ENCODE measurements around the gene EPB41L3.

Gene EPB41L3

DNA sequence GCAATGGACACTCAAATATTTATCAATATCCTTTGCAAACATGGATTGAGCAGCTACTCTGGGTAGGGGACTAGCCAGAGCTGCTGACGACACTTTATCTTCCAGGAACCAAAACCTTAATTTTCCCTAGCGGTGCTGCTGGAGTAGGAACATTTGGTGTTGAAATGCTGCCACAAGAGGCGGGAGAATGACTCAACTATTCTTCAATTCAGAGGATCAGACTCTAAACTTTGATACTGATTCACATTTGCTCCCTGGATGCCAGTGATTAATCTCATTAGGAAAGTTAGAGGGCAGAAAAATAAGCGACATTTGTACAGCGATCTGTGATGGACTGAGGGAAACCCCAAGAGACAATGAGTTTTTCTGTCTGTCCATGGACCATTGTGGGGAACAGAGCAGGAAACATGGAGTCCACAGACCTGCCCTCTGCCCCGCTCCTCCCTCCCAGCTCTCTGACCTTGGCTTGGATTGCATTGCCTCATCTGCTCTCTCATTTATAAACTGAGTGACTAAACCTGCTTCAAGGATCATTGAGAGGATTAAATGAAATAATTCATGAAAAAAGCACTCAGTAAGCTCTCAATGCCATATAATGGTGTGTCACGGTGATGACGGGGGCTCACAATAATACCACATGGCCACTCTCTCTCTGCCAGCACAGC is 12.6 kb upstream of the EPB41L3 start:
- TF ChIP-seq ZC3H10 (CRISPR knock-in tag; IDR thresholded peaks at IDR 0.05) (no peak), ZFP3 (CRISPR knock-in tag; IDR thresholded peaks at IDR 0.05) (no peak), GLIS3 (CRISPR knock-in tag; IDR thresholded peaks at IDR 0.05) (no peak), ZNF70 (CRISPR knock-in tag; IDR thresholded peaks at IDR 0.05) (no peak), ZNF565 (CRISPR knock-in tag; conservative IDR thresholded peaks at IDR 0.05; ENCODE audit: low read depth) (no peak), OSR1 (CRISPR knock-in tag; IDR thresholded peaks at IDR 0.05) (no peak), SNAI2 (CRISPR knock-in tag; IDR thresholded peaks at IDR 0.05) (no peak), CSDC2 (CRISPR knock-in tag; IDR thresholded peaks at IDR 0.05) (no peak), TOX (CRISPR knock-in tag; IDR thresholded peaks at IDR 0.05; ENCODE audit: borderline replicate concordance) (no peak)
- TF ChIP-seq, protein P1, sequence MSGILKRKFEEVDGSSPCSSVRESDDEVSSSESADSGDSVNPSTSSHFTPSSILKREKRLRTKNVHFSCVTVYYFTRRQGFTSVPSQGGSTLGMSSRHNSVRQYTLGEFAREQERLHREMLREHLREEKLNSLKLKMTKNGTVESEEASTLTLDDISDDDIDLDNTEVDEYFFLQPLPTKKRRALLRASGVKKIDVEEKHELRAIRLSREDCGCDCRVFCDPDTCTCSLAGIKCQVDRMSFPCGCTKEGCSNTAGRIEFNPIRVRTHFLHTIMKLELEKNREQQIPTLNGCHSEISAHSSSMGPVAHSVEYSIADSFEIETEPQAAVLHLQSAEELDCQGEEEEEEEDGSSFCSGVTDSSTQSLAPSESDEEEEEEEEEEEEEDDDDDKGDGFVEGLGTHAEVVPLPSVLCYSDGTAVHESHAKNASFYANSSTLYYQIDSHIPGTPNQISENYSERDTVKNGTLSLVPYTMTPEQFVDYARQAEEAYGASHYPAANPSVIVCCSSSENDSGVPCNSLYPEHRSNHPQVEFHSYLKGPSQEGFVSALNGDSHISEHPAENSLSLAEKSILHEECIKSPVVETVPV (CRISPR knock-in tag; IDR thresholded peaks at IDR 0.05) = no peak
- ATAC-seq = no peak

DNA sequence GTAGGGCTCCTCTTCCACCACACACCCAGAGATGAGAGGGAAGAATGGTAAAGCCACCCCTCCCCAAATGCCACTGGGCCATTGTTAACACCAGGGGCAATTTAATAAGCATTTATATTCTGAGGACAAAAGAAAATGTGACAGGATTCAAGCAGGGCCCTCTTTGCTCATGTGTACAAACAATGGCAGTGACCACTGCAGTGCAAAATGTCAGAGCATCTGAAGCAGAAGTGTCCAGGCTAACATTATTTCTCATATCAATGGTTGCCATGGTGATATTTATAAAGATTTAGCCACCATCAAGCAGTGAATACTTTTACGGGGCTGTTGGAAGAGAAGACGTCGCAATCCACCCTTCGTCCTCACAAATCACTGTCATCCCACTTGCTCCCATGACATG is 10.8 kb upstream of the EPB41L3 start:
- no peak for ATAC-seq

DNA sequence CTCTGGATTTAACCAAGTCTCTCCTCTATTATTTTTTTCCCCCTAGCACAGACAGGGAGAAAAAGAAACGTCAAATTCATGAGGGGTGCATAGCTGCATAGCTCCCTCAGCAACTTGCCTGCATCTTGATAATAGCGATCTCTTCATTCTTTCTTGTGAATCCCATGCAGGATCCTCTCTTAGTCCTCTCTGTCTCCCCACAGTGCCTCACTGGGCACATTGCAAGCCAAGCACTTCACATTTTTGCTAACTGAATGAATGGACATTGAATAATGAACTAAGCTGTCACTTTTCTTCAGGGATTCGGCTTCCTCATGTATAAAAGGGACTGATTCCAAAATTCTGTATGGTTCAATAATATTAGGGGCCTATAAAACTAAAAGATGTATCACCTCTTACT is 2.9 kb upstream of the EPB41L3 start:
- peak; percentile 67 for ATAC-seq
- TF ChIP-seq, protein P2, sequence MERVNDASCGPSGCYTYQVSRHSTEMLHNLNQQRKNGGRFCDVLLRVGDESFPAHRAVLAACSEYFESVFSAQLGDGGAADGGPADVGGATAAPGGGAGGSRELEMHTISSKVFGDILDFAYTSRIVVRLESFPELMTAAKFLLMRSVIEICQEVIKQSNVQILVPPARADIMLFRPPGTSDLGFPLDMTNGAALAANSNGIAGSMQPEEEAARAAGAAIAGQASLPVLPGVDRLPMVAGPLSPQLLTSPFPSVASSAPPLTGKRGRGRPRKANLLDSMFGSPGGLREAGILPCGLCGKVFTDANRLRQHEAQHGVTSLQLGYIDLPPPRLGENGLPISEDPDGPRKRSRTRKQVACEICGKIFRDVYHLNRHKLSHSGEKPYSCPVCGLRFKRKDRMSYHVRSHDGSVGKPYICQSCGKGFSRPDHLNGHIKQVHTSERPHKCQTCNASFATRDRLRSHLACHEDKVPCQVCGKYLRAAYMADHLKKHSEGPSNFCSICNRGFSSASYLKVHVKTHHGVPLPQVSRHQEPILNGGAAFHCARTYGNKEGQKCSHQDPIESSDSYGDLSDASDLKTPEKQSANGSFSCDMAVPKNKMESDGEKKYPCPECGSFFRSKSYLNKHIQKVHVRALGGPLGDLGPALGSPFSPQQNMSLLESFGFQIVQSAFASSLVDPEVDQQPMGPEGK (CRISPR knock-in tag; IDR thresholded peaks at IDR 0.05; ENCODE audit: borderline replicate concordance) = no peak
- TF ChIP-seq RARB (CRISPR knock-in tag; IDR thresholded peaks at IDR 0.05) (no peak), ARNTL (CRISPR knock-in tag; IDR thresholded peaks at IDR 0.05; ENCODE audit: borderline replicate concordance, low read depth) (no peak)

More for the DNA sequence above, 10.8 kb upstream of the EPB41L3 start:
- no peak for TF ChIP-seq ISL1 (CRISPR knock-in tag; IDR thresholded peaks at IDR 0.05)
- TF ChIP-seq, protein P1 (CRISPR knock-in tag; IDR thresholded peaks at IDR 0.05) = no peak
- TF ChIP-seq CSDC2 (CRISPR knock-in tag; IDR thresholded peaks at IDR 0.05) = no peak
- TF ChIP-seq, protein P2 (CRISPR knock-in tag; IDR thresholded peaks at IDR 0.05; ENCODE audit: borderline replicate concordance) = no peak
- no peak for TF ChIP-seq BACH2 (CRISPR knock-in tag; IDR thresholded peaks at IDR 0.05; ENCODE audit: borderline replicate concordance)
- TF ChIP-seq ZFP3 (CRISPR knock-in tag; IDR thresholded peaks at IDR 0.05) = no peak
- no peak for TF ChIP-seq RARB (CRISPR knock-in tag; IDR thresholded peaks at IDR 0.05)
- TF ChIP-seq SNAI2 (CRISPR knock-in tag; IDR thresholded peaks at IDR 0.05) = no peak

DNA sequence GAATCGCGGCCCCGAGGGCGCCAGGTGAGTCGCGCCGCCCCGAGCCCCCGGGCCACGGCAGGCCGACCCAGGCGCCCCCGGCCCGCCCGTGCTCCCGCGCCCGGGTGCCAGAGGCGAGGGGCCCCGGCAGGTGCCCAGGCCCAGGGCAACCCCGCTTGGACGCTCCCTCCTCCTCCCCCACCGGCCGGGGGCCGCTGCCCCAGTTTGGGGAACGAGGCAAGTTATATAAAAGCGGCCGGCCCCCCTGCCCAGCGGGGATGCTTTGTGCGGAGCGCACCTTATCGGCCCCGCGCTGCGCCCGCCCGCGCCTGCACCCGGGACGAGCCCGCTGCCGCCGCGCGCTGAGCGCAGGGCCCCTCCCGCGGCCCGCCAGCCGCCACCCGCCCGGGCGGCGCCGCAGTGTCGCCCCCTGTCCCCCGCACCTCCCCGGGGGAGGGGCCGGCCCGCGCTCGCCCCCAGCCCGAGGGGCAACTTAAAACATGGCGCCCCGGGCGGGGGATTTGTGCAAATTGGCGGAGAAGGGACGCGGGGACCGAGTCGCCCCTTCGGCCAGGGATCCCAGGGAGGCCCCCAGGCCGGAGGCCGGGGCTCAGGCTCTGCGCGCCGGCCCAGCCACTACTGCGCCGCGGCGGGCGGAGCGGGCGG is 639 bp downstream of the EPB41L3 start:
- TF ChIP-seq ZC3H10 (CRISPR knock-in tag; IDR thresholded peaks at IDR 0.05) = no peak
- TF ChIP-seq OSR1 (CRISPR knock-in tag; IDR thresholded peaks at IDR 0.05) = no peak
- TF ChIP-seq PPARA (CRISPR knock-in tag; IDR thresholded peaks at IDR 0.05; ENCODE audit: borderline replicate concordance) = no peak
- TF ChIP-seq, protein P3, sequence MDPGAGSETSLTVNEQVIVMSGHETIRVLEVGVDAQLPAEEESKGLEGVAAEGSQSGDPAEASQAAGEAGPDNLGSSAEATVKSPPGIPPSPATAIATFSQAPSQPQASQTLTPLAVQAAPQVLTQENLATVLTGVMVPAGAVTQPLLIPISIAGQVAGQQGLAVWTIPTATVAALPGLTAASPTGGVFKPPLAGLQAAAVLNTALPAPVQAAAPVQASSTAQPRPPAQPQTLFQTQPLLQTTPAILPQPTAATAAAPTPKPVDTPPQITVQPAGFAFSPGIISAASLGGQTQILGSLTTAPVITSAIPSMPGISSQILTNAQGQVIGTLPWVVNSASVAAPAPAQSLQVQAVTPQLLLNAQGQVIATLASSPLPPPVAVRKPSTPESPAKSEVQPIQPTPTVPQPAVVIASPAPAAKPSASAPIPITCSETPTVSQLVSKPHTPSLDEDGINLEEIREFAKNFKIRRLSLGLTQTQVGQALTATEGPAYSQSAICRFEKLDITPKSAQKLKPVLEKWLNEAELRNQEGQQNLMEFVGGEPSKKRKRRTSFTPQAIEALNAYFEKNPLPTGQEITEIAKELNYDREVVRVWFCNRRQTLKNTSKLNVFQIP (CRISPR knock-in tag; IDR thresholded peaks at IDR 0.05; ENCODE audit: borderline replicate concordance, low read depth) = no peak
- TF ChIP-seq GLIS3 (CRISPR knock-in tag; IDR thresholded peaks at IDR 0.05) = no peak
- TF ChIP-seq, protein P2 (CRISPR knock-in tag; IDR thresholded peaks at IDR 0.05; ENCODE audit: borderline replicate concordance) = no peak
- TF ChIP-seq, protein P4, sequence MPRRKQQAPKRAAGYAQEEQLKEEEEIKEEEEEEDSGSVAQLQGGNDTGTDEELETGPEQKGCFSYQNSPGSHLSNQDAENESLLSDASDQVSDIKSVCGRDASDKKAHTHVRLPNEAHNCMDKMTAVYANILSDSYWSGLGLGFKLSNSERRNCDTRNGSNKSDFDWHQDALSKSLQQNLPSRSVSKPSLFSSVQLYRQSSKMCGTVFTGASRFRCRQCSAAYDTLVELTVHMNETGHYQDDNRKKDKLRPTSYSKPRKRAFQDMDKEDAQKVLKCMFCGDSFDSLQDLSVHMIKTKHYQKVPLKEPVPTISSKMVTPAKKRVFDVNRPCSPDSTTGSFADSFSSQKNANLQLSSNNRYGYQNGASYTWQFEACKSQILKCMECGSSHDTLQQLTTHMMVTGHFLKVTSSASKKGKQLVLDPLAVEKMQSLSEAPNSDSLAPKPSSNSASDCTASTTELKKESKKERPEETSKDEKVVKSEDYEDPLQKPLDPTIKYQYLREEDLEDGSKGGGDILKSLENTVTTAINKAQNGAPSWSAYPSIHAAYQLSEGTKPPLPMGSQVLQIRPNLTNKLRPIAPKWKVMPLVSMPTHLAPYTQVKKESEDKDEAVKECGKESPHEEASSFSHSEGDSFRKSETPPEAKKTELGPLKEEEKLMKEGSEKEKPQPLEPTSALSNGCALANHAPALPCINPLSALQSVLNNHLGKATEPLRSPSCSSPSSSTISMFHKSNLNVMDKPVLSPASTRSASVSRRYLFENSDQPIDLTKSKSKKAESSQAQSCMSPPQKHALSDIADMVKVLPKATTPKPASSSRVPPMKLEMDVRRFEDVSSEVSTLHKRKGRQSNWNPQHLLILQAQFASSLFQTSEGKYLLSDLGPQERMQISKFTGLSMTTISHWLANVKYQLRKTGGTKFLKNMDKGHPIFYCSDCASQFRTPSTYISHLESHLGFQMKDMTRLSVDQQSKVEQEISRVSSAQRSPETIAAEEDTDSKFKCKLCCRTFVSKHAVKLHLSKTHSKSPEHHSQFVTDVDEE (CRISPR knock-in tag; IDR thresholded peaks at IDR 0.05) = no peak
- TF ChIP-seq ISL1 (CRISPR knock-in tag; IDR thresholded peaks at IDR 0.05) = no peak
- no peak for TF ChIP-seq ZNF565 (CRISPR knock-in tag; conservative IDR thresholded peaks at IDR 0.05; ENCODE audit: low read depth)
- TF ChIP-seq ZNF8 (CRISPR knock-in tag; IDR thresholded peaks at IDR 0.05) = no peak
- TF ChIP-seq ZFP30 (CRISPR knock-in tag; IDR thresholded peaks at IDR 0.05) = no peak
- ATAC-seq = no peak
